ENCODE results near the gene GLIS2. TPM values are rescaled to one million over a fixed set of nuclear protein-coding genes. Genes with fewer than 3 reads are reported as not detected.

GLIS2 gene
- total RNA-seq, 1 experiment from 2014 or later = 22.1 TPM

DNA sequence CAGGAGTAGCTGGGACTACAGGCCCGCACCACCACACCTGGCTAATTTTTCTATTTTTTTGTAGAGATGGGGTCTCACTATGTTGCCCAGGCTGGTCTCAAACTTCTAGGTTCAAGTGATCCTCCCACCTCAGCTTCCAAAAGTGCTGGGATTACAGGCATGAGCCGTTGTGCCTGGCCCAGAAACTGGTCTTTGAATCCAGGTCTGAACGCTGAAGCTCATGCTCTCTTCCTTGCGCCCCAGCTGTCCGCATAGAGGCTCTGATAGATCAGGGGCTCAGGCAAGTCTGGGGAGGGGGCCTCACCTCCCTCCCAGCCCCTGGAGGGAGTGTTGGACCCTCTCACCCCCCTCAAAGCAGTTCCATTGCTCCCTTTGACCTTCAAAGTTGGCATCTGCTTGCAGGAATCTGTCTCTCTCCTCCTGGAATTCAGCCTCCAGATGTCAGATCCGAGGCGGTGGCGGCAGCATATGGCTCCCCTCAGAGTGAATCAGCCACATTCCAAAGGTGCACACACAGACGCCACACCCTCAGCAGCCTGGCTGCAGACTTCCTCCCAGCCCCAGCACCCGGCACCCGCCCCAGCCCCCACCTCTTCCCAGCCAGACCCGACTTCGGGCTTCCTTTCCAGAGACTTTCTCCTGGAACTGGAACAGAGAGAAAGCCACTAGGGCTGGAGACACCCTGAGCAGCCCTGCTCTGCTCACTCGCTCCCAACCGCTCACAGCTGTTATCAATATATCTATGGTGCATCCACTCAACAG lies 16.9 kb upstream of the GLIS2 start:
- intact Hi-C loops (cut with micrococcal nuclease; ENCODE audit: unreplicated experiment) = no loop called here
- TSS peak; percentile 43 for BruUV-seq (replicated peaks)
- Mint-ChIP-seq H3K9me3 (ENCODE audit: low read depth, unreplicated experiment) (no peaks in the 10 kb centered on the region), H3K4me3 (ENCODE audit: low read depth, unreplicated experiment) (peak overlapping the region; percentile 55), H3K4me1 (ENCODE audit: low read depth, unreplicated experiment) (peaks cover 24% of the 10 kb centered on the region), H3K36me3 (ENCODE audit: insufficient read depth, unreplicated experiment) (peaks cover 14% of the 10 kb centered on the region), H3K27ac (ENCODE audit: unreplicated experiment) (peak overlapping the region; percentile 89), H3K27me3 (ENCODE audit: unreplicated experiment) (no peaks in the 10 kb centered on the region)
- TF ChIP-seq CTCF (IDR thresholded peaks at IDR 0.05; ENCODE audit: unreplicated experiment) = no peak
- peak; percentile 97 for DNase-seq
- CTCF ChIA-PET = interaction anchor here (0.5 to 3.1 kb wide), 16 partner anchors 8 to 883 kb away, joined by 3 to 10 read pairs (median 6); no protein-coding TSS in a partner anchor

DNA sequence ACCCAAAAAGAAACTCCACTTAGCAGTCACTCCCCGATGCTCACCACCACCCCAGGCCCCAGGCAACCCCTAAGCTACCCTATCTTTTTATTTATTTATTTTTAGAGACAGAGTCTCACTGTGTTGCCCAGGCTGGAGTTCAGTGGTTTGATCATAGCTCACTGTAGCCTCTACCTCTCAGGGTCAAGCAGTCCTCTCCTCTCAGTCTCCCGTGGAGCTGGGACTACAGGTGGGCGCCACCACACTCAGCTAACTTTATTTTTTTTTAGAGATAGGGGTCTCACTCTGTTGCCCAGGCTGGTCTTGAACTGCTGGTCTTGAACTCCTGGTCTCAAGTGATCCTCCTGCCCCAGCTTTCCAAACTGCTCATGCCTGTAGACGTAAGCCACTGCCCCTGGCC lies 14.7 kb upstream of the GLIS2 start:
- TF ChIP-seq CTCF (IDR thresholded peaks at IDR 0.05; ENCODE audit: unreplicated experiment) = no peak
- no peak overlapping the region for H3K4me3 Mint-ChIP-seq (ENCODE audit: low read depth, unreplicated experiment)
- no peak for DNase-seq
- intact Hi-C loops (cut with micrococcal nuclease; ENCODE audit: unreplicated experiment) = no loop called here
- CTCF ChIA-PET = no interaction called here
- peaks cover 24% of the 10 kb centered on the region for H3K4me1 Mint-ChIP-seq (ENCODE audit: low read depth, unreplicated experiment)
- no peak overlapping the region for H3K27ac Mint-ChIP-seq (ENCODE audit: unreplicated experiment)
- H3K9me3 Mint-ChIP-seq (ENCODE audit: low read depth, unreplicated experiment) = no peaks in the 10 kb centered on the region
- H3K27me3 Mint-ChIP-seq (ENCODE audit: unreplicated experiment) = no peaks in the 10 kb centered on the region
- peaks cover 14% of the 10 kb centered on the region for H3K36me3 Mint-ChIP-seq (ENCODE audit: insufficient read depth, unreplicated experiment)
- BruUV-seq (replicated peaks) = no TSS peak

GRCh38 chr16:4301968-4302367 lies 13.9 kb upstream of the GLIS2 start:
- peaks cover 28% of the 10 kb centered on the region for H3K4me1 Mint-ChIP-seq (ENCODE audit: low read depth, unreplicated experiment)
- no peaks in the 10 kb centered on the region for H3K9me3 Mint-ChIP-seq (ENCODE audit: low read depth, unreplicated experiment)
- H3K36me3 Mint-ChIP-seq (ENCODE audit: insufficient read depth, unreplicated experiment) = peaks cover 14% of the 10 kb centered on the region
- no peak for TF ChIP-seq CTCF (IDR thresholded peaks at IDR 0.05; ENCODE audit: unreplicated experiment)
- no peak overlapping the region for H3K4me3 Mint-ChIP-seq (ENCODE audit: low read depth, unreplicated experiment)
- CTCF ChIA-PET = interaction anchor here (0.6 to 0.8 kb wide), 3 partner anchors 20 to 302 kb away, joined by 4 to 7 read pairs (median 4); no protein-coding TSS in a partner anchor
- intact Hi-C loops (cut with micrococcal nuclease; ENCODE audit: unreplicated experiment) = no loop called here
- DNase-seq = no peak
- no peaks in the 10 kb centered on the region for H3K27me3 Mint-ChIP-seq (ENCODE audit: unreplicated experiment)
- no peak overlapping the region for H3K27ac Mint-ChIP-seq (ENCODE audit: unreplicated experiment)
- no TSS peak for BruUV-seq (replicated peaks)

- Mint-ChIP-seq H3K4me3 (ENCODE audit: low read depth, unreplicated experiment) (no peak overlapping the region), H3K27ac (ENCODE audit: unreplicated experiment) (peak overlapping the region; percentile 44), H3K4me1 (ENCODE audit: low read depth, unreplicated experiment) (peaks cover 29% of the 10 kb centered on the region), H3K9me3 (ENCODE audit: low read depth, unreplicated experiment) (no peaks in the 10 kb centered on the region), H3K36me3 (ENCODE audit: insufficient read depth, unreplicated experiment) (peaks cover 12% of the 10 kb centered on the region), H3K27me3 (ENCODE audit: unreplicated experiment) (no peaks in the 10 kb centered on the region)
- CTCF ChIA-PET = interaction anchor here (0.7 kb wide), 1 partner anchor 13 kb away, joined by 3 read pairs; no protein-coding TSS in a partner anchor
- DNase-seq = no peak
- no peak for TF ChIP-seq CTCF (IDR thresholded peaks at IDR 0.05; ENCODE audit: unreplicated experiment)
- no TSS peak for BruUV-seq (replicated peaks)
- intact Hi-C loops (cut with micrococcal nuclease; ENCODE audit: unreplicated experiment) = no loop called here
Measured at GRCh38 chr16:4303973-4304372, 11.9 kb upstream of the GLIS2 start.
